Nucleus accumbens (tissue), 56 donors: Measurements from ENCODE around the gene PIK3CA.

Experiments used
- DNase-seq, 56 donors: peaks; one replicate each; lab custom pipeline; 2025; lab: John Stamatoyannopoulos, UW

Gene PIK3CA

DNA sequence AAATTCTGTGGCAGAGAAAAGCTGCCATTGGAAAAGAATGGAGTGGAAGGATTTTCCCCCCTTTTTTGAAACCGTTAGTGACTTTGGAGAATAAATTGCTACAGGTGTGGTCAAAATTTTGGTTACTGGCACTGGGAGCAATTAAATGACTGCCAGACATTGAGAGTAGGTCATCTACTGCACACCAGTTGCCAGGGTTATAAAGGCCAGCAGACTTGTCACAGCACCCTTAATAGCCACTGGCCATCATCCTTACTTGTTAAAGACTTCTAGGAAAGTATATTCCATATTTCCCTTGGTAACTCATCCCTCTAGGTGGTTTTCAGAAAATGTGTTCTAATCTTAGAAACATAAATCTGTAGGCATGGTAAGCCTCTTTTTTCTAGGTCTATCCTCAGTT lies 8.0 kb downstream of the PIK3CA start:
- no peak for DNase-seq

DNA sequence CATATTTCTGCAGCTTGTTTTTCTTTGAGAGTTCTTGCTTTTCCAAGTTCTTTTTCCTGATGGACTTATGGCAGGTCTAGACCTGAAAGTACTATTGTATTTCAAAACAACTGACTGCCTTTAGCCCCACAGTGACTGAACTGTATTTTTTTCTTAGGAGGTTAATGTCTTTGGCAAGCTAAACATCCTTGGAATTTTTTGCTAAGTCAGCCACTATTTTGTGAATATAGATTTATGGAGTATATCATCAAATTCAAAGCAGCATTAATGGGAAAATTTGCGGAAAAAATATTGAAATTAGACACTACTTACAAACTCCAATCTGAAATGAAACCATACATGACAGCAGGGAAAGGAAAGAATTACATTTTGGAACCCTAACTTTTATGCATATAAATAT lies 8.6 kb downstream of the PIK3CA start:
- DNase-seq = no peak

DNA sequence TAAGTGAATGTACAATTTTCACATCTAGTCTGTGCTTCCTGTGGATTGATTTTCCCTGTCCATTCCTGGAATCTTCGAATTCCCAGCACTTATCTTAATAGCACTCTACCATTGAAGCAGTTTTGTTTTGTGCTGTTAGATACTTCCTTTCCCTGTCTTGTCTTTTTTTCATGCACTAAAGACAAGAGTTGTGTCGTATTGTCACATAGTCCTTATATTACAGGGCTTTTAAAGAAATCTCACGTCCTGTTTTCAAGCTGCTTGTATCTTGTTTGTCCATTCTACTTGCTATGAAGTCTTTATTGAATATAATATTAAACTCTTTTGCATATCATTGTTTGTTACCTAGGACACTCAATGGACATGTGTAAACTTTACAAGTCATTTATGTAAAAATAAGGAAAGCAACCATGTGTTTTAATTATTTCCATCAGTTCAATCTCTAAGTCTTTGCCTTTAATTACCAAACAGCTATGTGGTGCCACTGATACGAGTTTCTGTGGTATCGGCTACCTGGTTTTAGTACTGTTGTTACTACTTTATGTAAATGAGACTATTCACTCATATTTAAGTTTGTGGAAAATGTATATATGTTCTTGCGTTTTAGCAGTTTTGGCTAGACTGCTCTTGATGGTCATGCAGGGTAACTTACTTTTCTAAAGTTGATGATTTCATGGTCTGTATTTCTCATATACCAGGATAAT lies 10.3 kb downstream of the PIK3CA start:
- DNase-seq = no peak

DNA sequence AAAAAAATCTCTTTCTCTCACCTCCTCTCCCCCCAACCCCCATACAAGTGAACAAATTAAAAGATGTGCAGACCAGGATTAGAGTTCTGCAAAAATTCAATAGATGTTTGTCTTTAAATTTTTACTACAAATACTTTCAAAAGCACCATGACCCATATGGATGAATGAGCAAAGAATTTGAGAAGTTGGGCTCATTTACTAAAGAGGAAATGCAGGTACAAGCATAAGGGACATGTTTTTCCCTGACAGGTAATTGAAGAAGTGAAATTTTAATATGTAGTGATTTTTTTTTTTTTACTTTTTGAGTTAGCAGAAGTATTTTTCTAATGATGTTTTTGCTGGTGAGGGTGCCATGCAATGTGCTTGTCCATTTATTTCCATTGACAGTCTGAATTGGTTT lies 15.3 kb downstream of the PIK3CA start:
- DNase-seq = no peak

DNA sequence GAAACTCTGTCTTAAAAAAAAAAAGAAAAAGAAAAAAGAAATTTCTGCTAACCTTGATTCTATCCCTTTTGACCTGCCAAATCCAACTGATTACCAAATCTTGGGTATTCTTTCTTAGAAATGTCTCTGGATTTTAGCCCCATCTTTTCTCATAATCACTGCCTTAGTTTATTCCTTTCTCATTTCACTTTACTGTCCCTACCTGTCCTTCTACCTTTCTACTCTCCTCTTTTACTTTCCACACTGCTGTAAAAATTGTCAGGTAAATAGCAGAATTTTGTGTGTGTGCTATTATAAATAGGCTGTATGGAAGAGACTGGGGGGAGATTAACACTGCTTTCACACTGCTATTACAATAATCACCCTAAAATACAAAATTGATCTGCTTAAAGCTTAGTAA lies 16.7 kb downstream of the PIK3CA start:
- no peak for DNase-seq

DNA sequence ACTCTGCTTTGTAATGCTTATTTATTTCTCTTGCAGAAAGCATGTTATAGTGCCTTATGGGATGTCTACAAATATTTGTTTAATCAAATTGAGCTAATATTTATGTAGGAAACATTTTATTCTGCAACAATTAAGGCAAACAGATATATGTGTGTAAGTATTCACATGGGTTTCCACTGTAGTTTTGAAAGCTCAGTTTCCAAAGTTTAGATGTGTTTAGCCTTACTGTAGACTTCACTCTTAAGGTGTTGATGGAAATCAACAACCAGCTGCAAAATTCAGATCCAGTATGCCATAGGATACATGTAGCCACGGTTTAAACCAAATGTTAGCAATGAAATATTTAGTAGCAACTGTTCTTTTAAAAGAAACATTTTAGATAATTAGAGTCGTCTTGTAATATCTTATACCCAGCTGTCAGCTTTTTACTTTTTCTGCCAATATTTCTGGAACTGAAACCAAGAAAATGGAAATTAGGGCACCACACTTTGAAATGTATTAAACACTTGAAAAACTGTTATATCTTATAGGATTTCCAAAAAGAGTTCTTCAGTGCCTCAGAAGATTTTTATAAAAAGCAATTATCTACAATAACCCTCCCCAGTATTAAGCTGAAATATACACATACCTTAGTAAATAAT lies 18.5 kb downstream of the PIK3CA start:
- DNase-seq = no peak

DNA sequence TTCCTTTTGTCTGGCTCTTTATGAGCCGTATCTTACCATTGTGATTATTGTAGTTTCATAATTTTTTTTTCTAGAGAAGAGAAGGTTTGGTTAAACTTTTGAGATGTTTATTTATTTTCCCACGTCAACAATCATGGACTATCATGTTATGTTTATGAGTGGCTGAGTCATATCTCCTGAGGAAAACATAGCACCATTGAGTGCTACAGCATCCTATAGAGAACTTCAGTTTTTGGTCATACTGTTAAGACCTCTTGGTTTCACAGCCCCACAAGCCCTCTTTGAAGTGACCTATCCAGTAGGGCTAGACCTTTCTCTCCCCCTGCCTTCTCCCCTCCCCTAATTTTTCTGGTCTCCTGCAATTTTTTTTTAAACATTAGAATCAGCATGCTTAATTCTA lies 20.8 kb downstream of the PIK3CA start:
- DNase-seq = no peak

DNA sequence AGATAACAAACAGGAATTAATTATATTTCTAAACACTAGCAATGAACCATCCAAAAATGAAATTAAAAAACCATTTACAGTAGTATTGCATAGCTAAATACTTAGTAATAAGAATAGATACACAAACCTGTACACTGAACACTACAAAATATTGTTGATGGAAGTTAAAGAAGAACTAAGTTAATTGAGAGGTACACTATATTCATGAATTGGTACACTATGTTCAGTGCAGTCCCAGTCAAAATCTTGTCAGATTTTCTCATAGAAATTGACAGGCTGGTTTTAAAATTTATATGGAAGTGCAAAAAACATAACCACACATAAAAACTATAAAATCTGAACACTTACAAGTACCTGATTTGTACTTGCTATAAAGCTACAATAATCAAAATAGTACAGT lies 24.4 kb downstream of the PIK3CA start:
- DNase-seq = no peak

DNA sequence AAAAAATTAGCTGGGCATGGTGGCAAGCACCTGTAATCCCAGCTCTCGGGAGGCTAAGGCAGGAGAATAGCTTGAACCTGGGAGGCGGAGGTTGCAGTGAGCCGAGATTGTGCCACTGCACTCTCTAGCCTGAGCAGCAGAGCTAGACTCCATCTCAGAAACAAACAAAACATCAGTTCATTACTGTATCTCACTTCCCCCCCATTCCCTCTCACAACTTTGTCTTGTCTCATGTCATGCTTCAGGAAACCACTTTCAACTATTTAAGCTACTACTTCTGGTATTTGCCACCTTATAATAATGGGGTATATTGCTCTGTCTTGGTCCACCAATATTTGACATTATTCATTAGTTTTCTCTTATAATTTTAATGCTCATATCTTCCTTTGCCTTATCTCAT lies 26.2 kb downstream of the PIK3CA start:
- DNase-seq = no peak

DNA sequence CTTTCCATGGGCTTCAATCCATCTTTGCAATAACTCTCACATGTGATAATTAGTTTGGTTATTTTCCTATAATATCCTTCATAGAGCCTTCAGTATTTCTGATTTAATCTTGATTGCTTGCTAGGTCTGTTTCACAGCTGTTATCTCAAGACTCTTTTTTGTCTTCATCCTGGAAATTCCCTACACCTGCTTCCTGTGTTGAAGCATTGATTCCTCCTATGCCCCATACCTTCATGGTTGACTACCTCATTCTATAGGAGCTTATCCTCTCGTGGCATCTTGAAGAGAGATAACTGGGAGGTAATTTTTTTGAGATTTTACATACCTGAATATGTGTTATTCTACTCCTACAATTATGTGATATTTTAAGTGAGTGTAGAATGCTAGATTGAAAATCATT lies 26.7 kb downstream of the PIK3CA start:
- DNase-seq = no peak

DNA sequence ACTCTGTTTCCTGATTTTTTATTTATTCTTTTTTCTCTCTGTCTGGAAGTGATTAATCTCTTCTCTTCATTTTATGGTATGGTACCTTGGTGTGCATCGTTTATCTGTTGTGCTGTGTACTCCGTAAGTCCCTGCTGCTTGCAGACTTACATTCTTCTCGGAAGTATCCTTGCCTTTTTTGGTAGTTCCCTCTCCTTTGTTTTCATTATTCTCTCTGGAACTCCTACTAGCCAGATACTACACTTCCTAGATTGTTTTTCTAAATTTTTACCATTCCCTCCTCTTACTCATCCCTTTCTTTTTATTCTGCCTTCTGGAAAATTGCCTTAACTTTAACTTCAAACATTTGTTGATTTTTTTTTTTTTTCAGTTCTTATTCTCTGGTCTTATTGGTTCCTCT lies 27.2 kb downstream of the PIK3CA start:
- no peak for DNase-seq

DNA sequence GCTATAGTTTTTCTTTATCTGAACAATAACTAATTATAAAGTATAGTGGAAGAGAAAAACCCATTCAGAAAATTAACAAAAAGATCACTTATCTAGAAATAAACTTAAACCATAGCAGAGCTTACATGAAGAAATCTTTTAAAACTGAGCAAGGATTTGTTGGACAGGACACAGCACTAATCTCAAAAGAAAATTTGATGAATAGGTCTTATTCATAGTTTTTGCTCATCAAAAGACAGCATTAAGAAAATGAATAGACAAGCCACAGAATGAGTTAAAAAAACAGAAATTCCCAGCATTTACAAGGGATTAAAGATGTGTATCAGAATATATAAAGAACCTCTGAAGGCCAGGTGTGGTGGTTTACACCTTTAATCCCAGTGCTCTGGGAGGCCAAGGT lies 29.5 kb downstream of the PIK3CA start:
- no peak for DNase-seq

DNA sequence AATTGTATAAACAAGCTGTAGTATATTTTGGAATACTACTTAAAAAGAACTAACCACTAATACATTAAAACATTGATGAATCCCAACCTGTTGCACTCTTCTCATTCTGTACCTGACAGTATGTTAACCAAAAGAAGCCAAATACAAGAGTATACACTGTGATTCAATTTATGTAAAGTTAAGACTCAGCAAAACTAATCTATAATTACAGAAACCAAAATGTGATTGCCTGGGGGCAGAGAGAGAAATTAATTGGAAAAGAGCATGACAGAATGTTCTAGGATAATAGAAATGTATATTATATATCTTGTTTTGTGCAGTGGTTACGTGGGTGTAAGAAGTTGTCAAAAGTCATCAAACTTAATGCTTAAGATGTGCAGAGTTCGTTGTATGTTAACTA lies 31.1 kb downstream of the PIK3CA start:
- DNase-seq = no peak

DNA sequence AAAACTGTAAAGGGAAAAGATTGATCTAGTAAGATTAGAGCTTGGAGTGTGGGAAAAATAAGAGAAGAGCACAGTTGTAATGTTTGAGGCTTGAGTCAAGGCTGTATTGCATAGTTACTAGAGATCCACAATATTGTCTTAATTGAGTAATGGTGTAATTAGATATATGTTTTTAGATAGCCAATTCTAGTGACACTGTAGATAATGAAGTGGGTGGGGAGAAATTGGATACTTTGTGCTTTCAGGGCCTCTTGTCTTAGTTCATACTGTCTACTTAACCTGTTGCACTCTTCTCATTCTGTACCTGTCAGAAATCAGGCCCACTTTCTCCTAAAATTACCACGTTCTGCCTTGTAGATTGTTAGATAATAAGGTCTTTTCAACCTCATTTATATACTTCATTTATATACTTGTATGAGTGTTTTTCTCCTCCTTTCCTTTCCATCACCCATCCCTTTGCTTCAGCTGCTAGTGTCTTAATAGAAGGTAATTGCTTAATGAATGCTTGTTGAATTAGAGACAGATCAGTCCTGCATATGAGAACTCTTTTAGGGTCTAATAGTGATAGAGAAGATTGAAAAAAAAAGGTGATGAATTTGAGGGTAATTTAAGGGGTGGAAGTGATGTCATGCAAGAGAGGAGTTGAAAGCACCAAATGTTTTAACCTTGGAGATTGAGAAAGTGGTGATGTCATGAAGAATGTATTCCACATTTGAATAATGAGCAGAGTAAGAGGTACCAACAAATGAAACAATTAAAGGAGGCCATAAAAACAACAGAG lies 32.0 kb downstream of the PIK3CA start:
- DNase-seq = no peak

DNA sequence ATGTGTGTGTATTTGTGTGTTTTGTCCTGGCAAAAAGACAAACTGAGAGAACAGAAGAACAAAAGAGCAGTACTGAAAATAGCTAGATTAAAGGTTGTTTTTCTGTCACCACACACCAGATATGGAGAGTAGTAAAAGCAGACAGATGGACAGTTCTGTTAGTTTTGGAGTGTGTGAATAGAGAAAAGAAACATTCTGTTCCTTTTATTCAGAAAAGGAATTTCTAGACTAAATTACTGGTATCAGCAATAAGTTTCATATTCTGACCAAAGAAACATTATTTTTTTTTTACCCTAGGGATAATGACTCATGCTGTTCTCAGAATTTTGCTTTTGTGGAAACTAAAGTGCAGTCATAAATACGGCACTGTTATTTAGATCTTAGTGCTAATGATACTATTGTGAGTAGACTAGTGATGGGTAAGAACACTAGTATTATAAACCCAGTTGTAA lies 32.9 kb downstream of the PIK3CA start:
- no peak for DNase-seq

DNA sequence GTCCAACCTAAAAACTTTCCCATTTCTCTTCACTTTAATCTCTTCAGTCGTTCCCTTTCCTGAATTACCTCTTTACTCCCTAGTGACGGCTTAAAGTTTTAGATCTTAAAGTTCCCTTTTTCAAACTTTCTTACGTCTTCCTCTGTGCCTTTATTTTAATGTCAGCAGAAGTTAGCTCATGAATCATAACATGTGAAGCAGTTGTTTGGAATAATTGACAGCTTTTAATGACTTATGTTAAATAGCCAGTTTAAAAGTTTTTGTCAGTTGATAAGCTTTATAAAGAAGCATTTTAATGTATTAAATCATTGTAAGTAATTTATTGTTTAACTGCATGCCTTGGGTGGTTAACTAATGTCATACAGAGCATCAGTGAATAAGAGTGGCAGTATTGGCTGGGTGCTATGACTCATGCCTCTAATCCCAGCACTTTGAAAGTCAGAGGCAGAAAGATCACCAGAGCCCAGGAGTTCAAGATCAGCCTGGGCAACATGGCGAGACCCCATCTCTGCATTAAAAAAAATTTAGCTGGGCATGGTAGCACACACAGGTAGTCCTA lies 33.9 kb downstream of the PIK3CA start:
- peak in 1 of 56 donors; percentile 1 for DNase-seq

DNA sequence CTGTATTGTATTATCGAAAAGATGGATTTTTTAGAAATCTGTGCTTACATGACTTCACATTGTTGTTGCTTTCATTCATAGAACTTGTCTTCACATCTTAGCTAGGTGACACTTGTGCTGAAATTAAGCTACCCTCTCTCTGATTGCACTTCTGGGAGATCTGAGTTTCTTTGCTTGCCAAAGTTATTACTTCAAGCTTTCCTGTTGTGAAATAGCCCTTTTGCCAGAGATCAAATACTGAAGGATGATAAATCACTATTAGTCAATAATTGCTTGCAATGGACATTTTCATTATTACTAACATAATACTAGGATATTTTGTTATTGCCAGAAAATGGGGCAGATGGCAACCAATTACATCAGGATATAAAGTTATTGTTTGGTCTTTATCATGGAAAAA lies 34.7 kb downstream of the PIK3CA start:
- DNase-seq = no peak

DNA sequence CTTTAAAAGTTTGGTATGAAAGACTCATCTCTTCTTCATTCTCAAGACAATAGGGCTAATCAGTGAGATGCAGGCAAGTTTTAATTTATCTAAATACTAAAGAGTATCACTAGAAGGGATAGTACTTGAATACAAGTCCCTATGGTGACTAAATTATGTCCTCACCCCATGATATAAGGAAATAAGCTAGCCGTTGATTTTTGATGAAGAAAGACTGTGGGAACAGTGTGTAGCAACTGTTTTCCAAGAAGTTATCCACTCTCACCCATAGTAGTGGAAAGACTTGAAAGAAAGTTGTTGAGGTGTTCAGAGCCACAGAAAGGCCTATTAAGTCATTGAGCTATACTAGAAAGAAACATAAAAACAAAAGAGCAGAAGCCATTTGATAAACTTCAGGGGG lies 36.7 kb downstream of the PIK3CA start:
- DNase-seq = no peak

DNA sequence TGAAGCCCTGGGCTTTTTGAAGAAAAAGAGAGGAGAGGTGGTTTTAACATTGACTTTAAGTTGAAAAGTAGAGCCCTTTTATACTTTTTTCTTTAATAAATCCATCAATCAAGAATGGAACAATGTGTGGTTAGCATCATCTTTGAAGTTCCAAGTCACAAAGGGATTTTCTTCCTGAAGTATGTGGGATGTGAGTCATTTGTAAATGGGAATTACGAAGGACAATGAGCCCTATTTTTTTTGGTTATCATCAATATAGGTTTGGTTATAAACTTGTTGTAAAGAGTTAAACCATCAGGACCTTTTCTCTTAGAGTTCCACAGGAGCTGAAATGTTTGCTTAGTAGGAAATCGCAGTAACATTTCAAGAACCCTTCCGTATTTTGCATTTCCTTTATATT lies 38.3 kb downstream of the PIK3CA start:
- no peak for DNase-seq

DNA sequence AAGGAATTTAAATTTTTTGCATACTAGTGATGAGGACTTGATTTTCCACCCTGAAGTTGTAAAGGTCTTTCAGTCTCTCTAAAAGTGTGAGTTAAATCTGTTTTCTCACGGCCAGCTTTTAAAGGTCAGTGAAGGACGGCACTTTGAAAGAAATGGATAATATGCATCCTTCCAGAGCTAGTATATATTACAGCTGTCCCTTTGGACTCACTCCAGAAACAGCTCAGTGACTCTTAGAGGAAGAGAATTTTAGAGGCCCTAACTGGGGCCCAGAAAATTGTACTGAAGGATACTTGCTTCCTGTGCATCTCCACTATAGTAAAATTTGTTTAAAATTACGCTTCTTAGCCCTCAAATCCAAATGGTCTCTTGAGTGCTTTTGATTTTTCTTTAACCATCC lies 41.6 kb downstream of the PIK3CA start:
- no peak for DNase-seq

DNA sequence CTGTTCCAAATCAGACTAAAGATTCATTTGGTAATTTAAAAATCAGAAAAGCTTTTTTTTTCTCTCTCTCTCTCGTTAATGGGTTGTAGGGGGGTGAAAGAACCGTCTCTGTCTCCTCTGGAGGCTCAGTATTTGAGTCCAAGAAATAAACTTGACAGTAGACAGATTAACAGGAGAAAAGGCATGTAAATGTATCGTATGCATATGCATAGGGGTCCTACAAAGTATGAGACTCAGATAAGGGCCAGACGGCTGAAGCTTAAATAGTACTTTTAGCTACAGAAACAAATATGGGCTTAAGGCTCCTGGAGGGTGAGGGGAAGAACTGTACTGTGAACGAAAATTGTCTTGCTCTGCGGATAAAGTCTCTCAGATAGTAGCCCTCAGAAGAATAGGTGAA lies 42.4 kb downstream of the PIK3CA start:
- DNase-seq = no peak

DNA sequence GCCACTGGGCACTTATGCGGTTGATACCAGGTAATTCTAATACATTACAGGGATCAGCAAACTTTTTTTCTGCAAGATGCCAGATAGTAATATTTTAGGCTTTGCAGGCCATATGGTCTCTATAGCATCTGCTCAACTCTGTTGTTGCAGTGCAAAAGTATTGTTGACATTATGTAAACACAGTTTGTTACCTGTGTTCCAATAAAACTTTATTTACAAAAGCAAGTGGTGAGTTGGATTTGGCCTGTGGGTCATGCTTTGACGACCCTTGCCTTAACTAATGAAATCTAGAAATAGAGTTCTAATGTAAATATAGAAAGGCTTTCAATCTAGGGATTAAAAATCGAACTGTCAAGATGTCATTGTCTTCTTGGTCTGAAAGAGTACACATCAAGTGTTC lies 44.4 kb downstream of the PIK3CA start:
- DNase-seq = no peak
